Measurements from ENCODE around the gene MAPK12. TPM values are rescaled to one million over a fixed set of nuclear protein-coding genes. Genes with fewer than 3 reads are reported as not detected.

The MAPK12 gene
- total and polyA plus RNA-seq, 12 donors = 10.6 to 23.0 (median 16.1) TPM

DNA sequence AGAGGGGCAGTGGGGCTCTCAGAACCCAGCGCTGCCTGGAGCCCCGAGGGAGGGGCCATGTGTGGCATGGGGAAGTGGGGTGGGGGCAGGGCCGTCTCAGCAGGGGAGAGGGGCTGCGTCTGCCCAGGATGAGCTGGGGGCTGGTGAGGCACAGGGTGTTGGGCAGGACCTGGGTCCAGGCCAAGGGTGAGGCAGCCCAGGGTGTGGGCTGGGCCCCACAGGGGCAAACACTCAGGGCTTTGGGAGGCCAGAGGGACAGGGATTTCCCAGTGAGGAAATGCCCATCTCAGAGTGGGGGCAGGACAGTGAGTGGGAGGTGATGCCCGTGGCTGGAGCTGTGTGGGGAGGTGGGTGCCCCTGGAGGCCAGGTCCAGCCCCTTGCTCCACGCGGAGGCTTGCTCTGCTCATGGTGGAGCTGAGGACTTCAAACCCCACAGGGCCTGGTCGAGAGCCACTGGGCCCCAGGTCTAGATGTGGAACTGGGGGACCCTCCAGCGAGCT is 40.6 kb upstream of the MAPK12 start:
- H3K36me3 ChIP-seq = peaks cover 0 to 9% (median 0%) of the 10 kb centered on the region in 9 donors
- DNase-seq = peak in 1 of 2 donors; percentile 50
- no peaks in the 10 kb centered on the region for H3K9me3 ChIP-seq
- peak overlapping the region in 9 of 10 donors; percentile 91 to 98 (median 95) for H3K27ac ChIP-seq
- peak overlapping the region in 3 of 10 donors; percentile 7 to 15 (median 12) for H3K4me3 ChIP-seq
- H3K4me1 ChIP-seq = peaks cover 67 to 94% (median 92%) of the 10 kb centered on the region in 9 donors
- TF ChIP-seq CTCF (IDR thresholded peaks at IDR 0.05) = no peak
- peaks cover 0 to 20% (median 0%) of the 10 kb centered on the region in 7 donors for H3K27me3 ChIP-seq
- WGBS, 2 donors = 34 to 35% methylated on average over 9 of the region's 9 CpGs
- intact Hi-C loops (cut with DNase I) = no loop called here
- ATAC-seq = peak in 4 of 8 donors; percentile 3 to 24 (median 10)

DNA sequence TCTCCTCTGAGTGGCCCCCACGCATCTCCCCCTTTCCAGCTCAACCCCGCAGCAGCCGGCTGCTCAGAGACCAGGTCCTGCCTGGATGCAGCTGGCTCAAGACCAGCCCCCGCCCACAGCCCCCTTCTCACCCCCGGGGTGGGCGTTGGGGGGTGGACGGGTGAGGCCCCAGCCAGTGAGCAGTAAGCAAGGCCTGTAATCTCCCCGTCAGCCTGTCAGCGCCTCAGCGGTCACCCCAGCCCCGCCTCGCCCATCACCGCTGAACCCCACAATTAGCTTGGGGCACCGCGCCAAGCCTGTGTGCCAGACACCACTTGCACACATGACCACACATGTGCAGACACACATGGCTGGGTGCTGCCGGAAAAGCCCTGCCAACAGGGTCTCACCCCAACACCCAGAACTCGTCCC is 40.1 kb upstream of the MAPK12 start:
- ATAC-seq (no peak), DNase-seq (no peak)
- peak overlapping the region in 9 of 10 donors; percentile 91 to 98 (median 95) for H3K27ac ChIP-seq
- peaks cover 0 to 16% (median 0%) of the 10 kb centered on the region in 7 donors for H3K27me3 ChIP-seq
- peaks cover 72 to 98% (median 96%) of the 10 kb centered on the region in 9 donors for H3K4me1 ChIP-seq
- no peak for TF ChIP-seq CTCF (IDR thresholded peaks at IDR 0.05)
- H3K36me3 ChIP-seq = peaks cover 0 to 9% (median 0%) of the 10 kb centered on the region in 9 donors
- peak overlapping the region in 3 of 10 donors; percentile 7 to 15 (median 12) for H3K4me3 ChIP-seq
- no peaks in the 10 kb centered on the region for H3K9me3 ChIP-seq
- WGBS, 2 donors = 26 to 55% methylated on average over 17 of the region's 17 CpGs
- intact Hi-C loops (cut with DNase I) = no loop called here

- intact Hi-C loops (cut with DNase I) = no loop called here
- peak overlapping the region in 6 of 10 donors; percentile 63 to 98 (median 95) for H3K27ac ChIP-seq
- no peaks in the 10 kb centered on the region for H3K9me3 ChIP-seq
- no peak for TF ChIP-seq CTCF (IDR thresholded peaks at IDR 0.05)
- H3K27me3 ChIP-seq = peaks cover 0 to 16% (median 0%) of the 10 kb centered on the region in 7 donors
- 80% methylated on average over 14 of the region's 14 CpGs for WGBS, 2 donors
- ATAC-seq (no peak), DNase-seq (no peak)
- peaks cover 0 to 9% (median 0%) of the 10 kb centered on the region in 9 donors for H3K36me3 ChIP-seq
- peak overlapping the region in 8 of 10 donors; percentile 36 to 56 (median 46) for H3K4me3 ChIP-seq
- H3K4me1 ChIP-seq = peaks cover 72 to 100% (median 94%) of the 10 kb centered on the region in 9 donors
These were observed 39.3 kb upstream of the MAPK12 start for GRCh38 chr22:50300620-50301257.

GRCh38 chr22:50299785-50300619 is 38.5 kb upstream of the MAPK12 start:
- peak overlapping the region in 9 of 10 donors; percentile 60 to 81 (median 68) for H3K27ac ChIP-seq
- H3K4me1 ChIP-seq = peaks cover 64 to 100% (median 86%) of the 10 kb centered on the region in 9 donors
- H3K4me3 ChIP-seq = peak overlapping the region; percentile 6 to 56 (median 44)
- peak in 1 of 2 donors; percentile 44 for DNase-seq
- intact Hi-C loops (cut with DNase I) = no loop called here
- H3K9me3 ChIP-seq = no peaks in the 10 kb centered on the region
- 37 to 45% methylated on average over 79 to 93 of the region's 93 CpGs for WGBS, 2 donors
- ATAC-seq = no peak
- H3K27me3 ChIP-seq = peaks cover 0 to 16% (median 0%) of the 10 kb centered on the region in 7 donors
- peaks cover 0 to 13% (median 0%) of the 10 kb centered on the region in 9 donors for H3K36me3 ChIP-seq
- TF ChIP-seq CTCF (IDR thresholded peaks at IDR 0.05) = no peak

Data from heart right ventricle (tissue), 16 donors.